Inferior parietal cortex (tissue), 1 donor: ENCODE data around the gene EIF5A.
A peak's percentile ranks its signal among the peaks of the same experiment; 100 is the strongest.
"Not testable (repeated sequence)": the region's sequence is repeated elsewhere in the genome, so short reads cannot be mapped to it uniquely, and the experiment has no call there.

Source experiments
- DNase-seq: peaks from one replicate; pipeline ENCODE4 v3.0.0-alpha.2; 2016; ENCODE audit errors: extremely low spot score

Gene EIF5A

DNA sequence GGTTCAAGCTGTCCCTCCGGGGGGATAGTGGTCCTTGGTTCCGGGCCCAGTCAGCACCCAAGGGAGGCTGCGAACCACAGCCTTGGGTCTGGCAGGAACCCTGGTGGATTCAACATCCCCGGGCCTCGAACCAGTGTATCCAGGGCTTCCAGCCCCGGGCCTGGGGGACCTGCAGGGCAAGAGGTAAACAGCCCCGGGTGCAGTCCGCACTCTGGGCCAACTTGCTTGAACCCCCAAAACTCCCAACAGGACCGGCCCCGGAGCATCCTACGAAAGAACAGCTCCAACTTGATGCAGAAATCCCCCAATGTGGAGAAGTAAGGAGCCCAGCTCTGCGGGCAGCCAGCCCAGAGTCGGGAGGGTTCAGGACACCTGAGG, 23.2 kb downstream of the EIF5A start:
- DNase-seq, result no peak

DNA sequence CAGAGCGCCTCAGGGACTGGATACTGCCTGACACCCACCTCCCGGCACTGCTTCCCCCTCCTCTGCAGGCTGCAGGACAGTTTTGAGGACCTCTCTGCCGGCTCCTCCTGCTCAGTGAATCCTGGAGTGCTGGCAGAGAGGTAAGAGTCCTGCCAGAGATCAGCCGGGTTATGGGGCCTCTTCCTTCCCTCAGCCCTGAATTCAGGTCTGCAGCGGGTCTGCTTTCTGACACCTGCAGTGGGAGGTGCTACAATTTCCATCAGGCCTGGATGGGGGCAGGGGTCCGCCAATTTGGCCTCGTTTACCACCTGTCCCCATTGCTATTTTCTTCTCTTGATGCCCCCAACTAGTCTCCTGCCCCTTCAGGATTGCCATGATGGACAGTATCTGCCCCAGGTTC, 24.7 kb downstream of the EIF5A start:
- DNase-seq, result no peak

DNA sequence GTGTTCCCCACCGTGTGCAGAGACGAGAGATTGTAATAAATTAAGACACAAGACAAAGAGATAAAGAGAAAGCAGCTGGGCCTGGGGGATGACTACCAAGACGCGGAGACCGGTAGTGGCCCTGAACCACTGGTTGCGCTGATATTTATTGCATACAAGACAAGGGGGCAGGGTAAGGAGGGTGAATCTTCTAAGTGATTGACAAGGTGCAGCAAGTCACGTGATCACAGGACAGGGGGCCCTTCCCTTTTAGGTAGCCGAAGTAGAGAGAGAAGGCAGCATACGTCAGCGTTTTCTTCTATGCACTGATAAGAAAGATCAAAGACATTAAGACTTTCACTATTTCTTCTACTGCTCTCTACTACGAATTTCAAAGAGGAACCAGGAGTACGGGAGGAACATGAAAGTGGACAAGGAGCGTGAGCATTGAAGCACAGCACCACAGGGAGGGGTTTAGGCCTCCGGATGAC, 25.2 kb downstream of the EIF5A start:
- DNase-seq, result not testable (repeated sequence)

DNA sequence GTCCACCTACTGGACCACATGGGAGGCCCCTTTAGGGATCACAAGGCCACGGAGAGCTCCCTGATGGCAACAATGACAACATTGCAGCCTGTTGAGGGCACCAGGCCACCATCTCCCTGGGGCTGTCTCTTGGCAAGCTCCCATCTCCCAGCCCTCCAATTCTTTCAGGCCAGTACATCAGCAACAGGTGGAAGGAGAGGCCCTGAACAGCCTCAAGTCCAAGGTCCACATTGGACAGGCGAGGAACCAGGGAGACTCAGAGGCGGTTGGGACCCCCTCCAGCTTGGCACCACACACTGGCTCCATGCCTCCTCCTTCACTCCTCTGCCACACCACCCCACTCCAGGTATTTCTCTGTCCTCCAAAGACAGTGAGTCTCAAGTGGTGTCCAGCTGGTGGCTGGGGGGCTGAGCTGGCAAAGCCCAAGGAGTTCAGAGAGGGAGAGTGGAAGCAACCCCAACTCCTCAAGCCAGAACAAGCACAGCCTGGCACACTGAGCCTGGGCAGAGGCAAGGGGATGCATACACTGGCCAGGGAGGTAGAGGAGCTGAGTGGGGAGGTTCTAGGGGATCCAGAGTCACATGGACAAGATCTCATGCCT, 27.6 kb downstream of the EIF5A start:
- DNase-seq, result no peak

DNA sequence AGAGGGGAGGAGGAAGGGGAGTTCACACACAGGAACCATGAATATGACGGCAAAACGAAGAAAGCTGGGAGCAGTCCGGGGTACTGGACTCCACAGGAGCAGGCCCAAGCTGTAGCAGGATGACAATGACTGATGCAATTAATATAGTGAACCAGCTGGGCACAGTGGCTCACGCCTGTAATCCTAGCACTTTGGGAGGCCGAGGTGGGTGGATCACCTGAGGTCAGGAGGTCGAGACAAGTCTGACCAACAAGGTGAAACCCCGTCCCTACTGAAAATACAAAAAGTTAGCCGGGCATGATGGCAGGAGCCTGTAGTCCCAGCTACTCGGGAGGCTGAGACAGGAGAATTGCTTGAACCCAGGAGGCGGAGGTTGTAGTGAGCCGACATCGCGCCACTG, 28.3 kb downstream of the EIF5A start:
- DNase-seq, result not testable (repeated sequence)

DNA sequence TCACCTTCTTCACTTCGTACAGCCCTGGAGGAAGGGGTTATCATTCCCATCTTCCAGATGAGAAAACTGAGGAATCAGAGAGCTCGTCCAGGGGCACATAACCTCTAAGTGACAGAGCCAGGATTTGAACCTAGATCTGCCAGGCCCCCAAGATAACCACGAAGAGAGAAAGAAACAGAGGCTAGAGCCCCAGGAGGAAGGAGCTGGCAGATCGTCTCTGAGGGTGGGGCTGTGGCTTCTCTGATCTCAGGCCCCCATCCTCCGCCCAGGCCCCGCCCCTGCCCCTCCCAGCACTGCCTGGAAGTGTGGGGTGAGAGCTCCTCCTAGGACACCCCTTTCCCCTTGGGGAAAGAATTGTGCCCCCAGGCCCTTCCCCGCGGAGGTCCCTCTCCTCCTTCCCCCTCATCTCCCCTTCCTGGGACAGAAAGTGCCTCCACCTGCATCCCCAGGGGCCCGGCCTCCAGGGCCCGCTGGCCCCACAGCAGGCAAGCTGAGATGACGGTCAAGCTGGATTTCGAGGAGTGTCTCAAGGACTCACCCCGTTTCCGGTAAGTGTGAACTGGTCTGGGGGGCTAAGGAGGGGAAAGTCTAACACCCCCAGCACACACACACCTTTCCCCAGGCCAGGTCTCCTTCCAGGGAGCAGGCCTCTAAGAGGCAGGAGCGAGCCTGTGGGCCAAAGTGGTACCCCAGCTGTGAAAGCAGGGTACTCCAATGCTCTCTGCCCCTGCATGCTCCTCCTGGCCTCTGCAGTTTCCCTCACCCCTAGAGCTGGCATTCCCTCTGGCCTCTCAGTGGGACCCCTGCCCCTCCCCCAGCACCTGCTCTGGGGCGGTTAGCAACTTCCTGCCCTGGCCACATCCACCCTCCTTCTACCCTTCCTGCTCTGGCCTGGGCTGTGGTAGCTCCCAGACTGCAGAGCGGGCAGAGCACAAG, 29.1 kb downstream of the EIF5A start, which contains the start of gene ACAP1:
ACAP1 (plus strand) TSS at position 290 of the 936 bp plus-strand sequence; CDS start at position 496, 206 bp downstream.
- no peak for DNase-seq

DNA sequence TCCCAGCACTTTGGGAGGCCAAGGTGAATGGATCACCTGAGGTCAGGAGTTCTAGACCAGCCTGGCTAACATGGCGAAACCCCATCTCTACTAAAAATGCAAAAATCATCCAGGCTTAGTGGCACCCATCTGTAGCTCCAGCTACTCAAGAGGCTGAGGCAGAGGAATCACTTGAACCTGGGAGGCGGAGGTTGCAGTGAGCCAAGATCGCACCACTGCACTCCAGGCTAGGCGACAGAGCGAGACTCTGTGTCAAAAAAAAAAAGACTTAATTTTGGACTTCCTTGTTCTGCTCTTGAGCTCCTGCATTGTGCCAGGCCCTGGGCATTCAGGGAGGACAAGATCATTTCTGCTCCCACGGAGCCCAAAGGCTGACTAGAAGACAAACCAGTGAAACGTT, 30.2 kb downstream of the EIF5A start:
- DNase-seq, result not testable (repeated sequence)

DNA sequence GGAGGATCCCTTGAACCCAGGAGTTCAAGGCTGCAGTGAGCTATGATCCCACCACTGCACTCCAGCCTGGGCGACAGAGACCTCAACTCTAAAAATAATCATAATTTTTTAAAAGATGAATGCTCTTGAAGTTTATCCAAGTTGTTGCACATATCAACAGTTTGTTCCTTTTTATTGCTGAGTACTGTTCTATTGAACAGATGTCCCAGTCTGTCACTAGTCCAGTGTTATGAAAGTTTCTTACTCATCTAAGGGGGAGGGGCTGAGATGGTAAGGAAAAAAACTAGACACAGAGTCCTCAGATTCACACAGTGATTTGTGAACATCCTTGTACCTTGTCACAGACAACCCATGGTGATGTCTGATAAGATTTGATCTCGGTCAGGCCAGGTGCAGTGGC, 32.8 kb downstream of the EIF5A start:
- DNase-seq, result peak; percentile 11

DNA sequence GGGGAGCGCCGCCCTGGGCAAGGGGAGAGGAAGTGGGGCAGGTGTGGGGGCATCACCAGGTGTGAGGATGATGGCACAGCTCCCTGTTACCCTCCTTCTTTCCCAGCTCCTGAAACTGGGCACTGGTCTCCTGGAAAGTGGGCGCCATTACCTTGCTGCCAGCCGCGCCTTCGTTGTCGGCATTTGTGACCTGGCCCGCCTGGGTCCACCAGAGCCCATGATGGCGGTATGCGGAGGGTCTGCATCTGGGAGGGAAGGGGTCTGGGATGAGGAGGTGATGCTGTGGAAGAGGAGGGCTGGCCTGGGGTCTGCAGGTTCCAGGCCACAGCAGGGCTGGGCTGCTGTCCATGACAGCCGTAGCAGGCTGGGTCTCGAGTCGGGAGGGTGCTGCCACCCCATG, 34.4 kb downstream of the EIF5A start:
- DNase-seq, result no peak

DNA sequence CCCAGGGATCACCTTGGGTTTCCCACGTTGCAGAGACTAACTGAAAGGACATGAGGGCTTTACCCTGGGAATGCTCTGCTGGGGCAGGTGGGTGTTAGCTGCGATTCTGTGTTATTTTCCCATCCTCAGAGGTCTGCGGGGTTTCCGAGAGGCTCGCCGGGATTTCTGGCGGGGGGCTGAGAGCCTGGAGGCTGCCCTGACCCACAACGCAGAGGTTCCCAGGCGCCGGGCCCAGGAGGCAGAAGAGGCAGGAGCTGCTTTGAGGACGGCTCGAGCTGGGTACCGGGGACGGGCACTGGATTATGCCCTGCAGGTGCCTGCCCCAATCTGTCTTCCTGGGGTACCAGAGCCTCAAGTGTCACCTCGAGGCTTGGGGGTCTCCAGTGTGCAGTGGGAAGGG, 35.8 kb downstream of the EIF5A start:
- DNase-seq, result no peak

DNA sequence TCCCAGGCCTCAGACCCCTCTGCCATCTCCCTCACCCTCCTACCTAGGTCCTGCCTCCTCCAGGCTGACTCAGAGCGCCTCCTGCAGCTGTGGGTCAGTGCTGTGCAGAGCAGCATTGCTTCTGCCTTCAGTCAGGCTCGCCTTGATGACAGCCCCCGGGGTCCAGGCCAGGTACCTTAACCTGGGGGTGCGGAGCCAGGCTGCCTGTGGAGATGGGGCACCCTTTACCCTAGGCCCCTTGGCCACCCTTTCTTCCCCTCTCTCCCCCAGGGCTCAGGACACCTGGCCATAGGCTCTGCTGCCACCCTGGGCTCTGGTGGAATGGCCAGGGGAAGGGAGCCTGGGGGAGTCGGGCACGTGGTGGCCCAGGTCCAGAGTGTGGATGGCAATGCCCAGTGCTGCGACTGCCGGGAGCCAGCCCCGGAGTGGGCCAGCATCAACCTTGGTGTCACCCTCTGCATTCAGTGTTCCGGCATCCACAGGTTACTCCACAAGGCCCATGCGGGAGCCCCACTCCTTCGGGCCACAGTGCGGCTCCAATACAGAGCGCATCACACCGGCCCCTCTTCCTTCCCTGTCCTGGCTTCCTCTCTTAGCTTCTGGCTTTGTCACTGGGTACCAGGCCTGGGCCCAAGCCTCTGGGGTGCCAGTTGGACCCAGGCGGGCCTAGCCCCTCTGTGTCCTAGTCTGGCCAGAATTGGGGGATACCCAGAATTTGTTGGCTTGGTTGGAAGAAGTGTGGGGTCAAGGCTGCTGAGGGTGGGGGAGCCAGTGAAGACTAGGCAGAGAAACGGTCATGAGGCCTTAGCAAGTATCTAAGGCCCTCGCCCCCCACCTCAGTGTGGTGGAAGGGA, 39.6 kb downstream of the EIF5A start:
- DNase-seq, result no peak

DNA sequence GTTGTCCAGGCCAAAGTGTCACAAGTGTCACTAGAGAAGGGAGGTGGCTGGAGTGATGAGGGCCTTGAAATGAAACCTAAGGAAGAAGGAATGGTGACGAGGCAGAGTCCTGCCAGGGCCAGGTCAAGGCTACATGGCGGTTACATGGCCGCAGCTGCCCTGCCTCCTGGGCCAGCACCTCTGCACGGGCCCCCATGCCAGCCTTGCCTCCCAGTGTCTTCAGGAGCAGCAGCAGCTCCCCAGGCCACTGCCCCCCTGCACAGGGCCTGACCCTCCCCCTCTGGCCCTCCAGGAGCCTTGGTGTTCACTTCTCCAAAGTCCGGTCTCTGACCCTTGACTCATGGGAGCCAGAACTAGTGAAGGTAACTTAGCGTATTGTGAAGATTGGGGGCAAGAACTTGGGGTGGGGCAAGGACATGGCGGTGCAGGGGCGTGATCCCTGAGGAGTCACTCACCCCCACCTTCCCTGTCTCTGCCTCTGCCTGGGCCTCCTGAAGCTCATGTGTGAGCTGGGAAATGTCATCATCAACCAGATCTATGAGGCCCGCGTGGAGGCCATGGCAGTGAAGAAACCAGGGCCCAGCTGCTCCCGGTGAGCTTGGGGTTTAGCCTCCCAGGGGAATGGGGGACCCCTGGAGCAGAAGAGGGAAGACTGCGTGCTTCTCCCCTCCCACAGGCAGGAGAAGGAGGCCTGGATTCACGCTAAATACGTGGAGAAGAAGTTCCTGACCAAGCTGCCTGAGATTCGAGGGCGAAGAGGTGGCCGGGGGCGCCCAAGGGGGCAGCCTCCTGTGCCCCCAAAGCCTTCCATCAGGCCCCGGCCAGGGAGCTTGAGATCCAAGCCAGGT, 40.4 kb downstream of the EIF5A start:
- DNase-seq, result no peak

DNA sequence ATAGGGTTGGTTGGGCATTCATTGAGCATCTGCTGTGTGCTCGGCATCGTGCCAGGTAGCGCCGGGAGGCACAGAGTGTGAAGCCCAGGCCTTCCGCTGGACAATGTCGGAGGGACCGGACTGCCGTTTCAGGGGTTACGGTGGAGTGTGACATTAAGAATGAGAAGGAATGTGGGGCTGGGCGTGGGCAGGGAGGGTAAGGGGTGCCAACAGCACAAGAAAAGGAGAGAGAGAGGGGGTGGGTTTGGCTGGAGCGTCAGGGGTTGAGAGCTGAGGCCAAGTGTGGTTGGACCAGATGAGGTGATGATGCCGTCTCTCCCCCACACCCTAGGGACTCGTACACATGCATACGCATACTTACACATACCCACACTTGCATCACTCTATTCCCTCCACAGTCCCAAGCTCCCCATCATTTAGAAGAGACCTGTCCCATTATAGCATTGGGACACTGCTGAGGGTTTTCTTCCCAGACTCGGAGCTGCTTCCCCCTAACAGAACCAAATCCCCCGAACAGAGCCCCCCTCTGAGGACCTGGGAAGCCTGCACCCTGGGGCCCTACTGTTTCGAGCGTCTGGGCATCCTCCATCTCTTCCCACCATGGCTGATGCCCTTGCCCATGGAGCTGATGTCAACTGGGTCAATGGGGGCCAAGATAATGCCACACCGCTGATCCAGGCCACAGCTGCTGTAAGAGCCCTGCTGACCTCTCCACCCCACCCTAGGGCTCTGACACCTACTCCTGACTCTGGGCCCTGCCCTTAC, 41.2 kb downstream of the EIF5A start:
- DNase-seq, result no peak

DNA sequence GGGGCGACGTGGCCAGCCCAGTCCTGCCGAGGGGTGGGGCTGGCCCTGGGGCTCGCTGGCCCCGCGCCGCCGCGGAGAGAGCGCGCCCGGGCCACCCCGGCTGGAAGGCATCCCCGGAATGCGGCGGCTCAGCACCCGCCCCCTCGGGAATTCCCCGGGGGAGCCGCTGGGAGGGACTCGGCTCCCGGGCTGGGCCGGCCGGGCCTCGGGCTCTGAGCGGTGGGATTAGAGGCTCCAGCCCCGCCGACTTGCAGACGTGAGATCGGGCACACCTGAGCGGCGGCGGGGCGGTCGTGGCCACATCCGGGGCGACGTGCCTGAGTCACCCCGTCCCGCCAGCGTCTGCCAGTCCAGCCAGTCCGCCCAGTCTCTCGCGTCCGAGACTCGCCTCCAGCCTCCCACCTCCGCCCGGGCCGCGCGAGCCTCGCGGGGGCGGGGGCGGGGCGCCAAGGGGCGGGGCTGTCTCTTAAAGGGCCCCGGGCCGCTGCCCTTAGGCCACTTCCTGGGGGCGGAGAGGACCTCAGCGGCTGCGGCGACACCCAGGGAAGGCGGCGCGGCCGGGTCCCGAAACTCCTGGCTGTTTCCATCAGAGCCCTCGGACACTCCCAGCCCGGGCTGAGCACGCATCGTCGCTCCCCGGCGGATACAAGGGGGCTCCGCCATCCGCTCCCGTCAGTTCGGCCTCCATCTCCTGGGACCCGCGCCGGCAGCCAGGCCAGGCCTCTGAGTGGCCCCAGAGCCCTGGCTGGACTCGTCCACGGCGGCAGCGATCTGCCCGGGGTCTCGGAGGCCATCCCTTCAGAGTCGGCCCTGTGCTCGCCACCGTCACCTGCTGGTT, 44.5 kb downstream of the EIF5A start, which contains the start of gene KCTD11:
KCTD11 (plus strand) TSS at position 498 of the 838 bp plus-strand sequence.
- peak; percentile 72 for DNase-seq

DNA sequence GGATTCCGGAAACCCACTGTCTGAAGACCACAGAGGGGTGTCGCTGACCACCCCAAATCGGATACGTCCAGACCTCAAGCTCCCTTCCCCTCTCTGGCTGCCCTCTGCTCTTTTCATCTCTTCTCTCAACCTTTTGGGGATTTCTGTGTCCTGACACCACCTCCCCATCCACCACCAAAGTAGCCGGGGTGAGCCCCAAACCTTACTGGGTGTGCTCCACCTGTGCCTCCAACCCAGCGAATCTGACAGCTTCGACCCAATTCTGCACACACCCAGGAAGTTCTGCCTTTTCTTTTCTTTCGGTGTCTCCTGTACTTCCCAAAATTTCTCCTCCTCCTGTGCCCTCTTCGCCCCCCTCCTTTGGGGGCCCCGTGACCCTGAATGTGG, 45.1 kb downstream of the EIF5A start:
- DNase-seq, result no peak

DNA sequence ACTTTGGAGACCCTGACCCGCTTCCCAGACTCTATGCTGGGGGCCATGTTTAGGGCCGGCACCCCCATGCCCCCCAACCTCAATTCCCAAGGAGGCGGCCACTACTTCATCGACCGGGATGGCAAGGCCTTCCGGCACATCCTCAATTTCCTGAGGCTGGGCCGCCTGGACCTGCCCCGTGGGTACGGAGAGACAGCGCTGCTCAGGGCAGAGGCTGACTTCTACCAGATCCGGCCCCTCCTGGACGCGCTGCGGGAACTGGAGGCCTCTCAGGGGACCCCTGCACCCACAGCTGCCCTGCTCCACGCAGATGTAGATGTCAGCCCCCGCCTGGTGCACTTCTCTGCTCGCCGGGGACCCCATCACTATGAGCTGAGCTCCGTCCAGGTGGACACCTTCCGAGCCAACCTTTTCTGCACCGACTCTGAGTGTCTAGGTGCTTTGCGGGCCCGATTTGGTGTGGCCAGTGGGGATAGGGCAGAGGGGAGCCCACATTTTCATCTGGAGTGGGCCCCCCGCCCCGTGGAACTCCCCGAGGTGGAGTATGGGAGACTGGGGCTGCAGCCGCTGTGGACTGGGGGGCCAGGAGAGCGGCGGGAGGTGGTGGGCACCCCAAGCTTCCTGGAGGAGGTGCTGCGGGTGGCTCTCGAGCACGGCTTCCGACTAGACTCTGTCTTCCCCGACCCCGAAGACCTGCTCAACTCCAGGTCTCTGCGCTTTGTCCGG, 45.6 kb downstream of the EIF5A start:
- no peak for DNase-seq

DNA sequence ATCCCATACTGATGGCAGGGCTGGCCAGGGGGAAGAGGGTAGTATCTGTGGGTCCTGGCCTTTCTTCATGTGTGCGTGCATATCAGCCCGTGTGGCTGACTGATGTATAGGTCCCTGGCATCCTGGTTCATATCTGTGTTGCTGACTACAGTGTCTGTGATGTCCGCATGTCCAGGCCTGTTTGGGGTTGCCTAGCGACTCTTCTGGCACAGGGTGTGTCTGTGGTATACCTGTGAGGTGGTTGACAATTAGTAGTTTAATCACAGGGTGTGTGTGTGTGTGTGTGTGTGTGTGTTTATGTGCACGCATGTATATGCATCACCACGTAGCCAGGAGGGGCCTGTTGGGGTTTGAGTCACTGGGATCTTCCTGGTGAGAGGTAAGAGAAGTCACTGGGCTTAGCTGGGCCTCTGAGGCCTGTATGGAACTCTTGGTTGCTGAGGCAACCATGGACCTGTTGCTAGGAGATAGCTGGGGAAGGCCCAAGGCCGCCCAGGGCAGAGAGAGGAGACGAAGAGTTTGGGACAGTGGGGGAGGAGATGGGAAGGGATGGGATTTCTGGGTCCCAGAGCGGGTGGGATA, 46.9 kb downstream of the EIF5A start:
- peak; percentile 4 for DNase-seq

DNA sequence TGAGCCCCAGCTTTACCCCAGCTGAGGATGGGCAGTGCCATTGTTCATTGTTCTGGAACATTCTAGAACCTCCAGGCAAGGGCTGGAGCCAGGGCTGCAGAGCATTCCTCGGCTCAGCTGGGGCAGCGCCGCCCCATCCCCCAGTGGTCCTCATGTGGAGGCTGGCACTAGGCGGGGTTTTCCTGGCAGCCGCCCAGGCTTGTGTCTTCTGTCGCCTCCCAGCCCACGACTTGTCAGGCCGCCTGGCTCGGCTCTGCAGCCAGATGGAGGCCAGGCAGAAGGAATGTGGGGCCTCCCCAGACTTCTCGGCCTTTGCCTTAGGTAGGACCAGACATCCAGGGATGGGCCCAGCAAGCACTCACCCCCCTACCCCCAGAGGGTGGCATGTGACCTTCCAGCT, 47.6 kb downstream of the EIF5A start, which contains the start of gene TMEM95:
TMEM95 (plus strand) TSS at position 104 of the 400 bp plus-strand sequence; CDS start at position 153, 49 bp downstream.
- DNase-seq, result peak; percentile 53
